HEK293 (cell line): ENCODE measurements around the gene HMCN1.

Experiments
- CTCF ChIA-PET: fragments of 350-600 bp; formaldehyde crosslinking; extraction: SDS; loops from one replicate; lab custom pipeline; 2021; ENCODE audit warnings: antibody characterized with exemption; lab: Yijun Ruan, JAX
- POLR2A ChIA-PET: fragments of 300-600 bp; formaldehyde crosslinking; extraction: SDS; loops from one replicate; lab custom pipeline; 2020; ENCODE audit warnings: antibody characterized with exemption, inconsistent platforms; lab: Yijun Ruan, JAX
- H3K27ac ChIP-seq: fragments of 200-500 bp; sonication (Bioruptor generic); 2 replicates; pipeline ENCODE4 v1.5.1; 2014; ENCODE audit warnings: low read depth, low read length, control low read depth, inconsistent platforms; ENCODE audit errors: extremely low read depth
- H3K36me3 ChIP-seq, 2 experiments: fragments of 200-500 bp in 1 of 2; sonication (Bioruptor generic) in 1 of 2; 1 replicate in 1 of 2; 2 replicates in 1 of 2; pipeline ENCODE4 v1.5.1; 2014 to 2017; ENCODE audit warnings: inconsistent platforms in 2 of 2, low read length in 2 of 2; ENCODE audit not compliant: control insufficient read depth in 2 of 2, insufficient read depth in 1 of 2
- H3K4me1 ChIP-seq: fragments of 200-500 bp; sonication (Bioruptor generic); 2 replicates; pipeline ENCODE4 v1.5.1; 2014; ENCODE audit warnings: mild to moderate bottlenecking, low read length, inconsistent platforms; ENCODE audit not compliant: control insufficient read depth, insufficient read depth
- H3K4me3 ChIP-seq: 2 replicates; pipeline ENCODE4 v1.5.1; 2011; ENCODE audit warnings: low read depth, mild to moderate bottlenecking, control low read depth, low read length, moderate library complexity
- H3K9me3 ChIP-seq: fragments of 200-500 bp; sonication (Bioruptor generic); 2 replicates; pipeline ENCODE4 v1.5.1; 2014; ENCODE audit warnings: low read depth, low read length, inconsistent platforms; ENCODE audit not compliant: control insufficient read depth, insufficient read depth
- ATF2 ChIP-seq: fragments of 450-650 bp; formaldehyde crosslinking; IDR thresholded peaks from 2 replicates; pipeline ENCODE4 v1.5.1; 2016; ENCODE audit warnings: missing biosample characterization, missing genetic modification characterization, low read depth
- BCL6B ChIP-seq: fragments of 450-650 bp; formaldehyde crosslinking; IDR thresholded peaks from 2 replicates; pipeline ENCODE4 v1.5.1; 2017; ENCODE audit warnings: missing biosample characterization, missing genetic modification characterization
- EGR2 ChIP-seq: fragments of 450-650 bp; formaldehyde crosslinking; IDR thresholded peaks from 2 replicates; pipeline ENCODE4 v1.5.1; 2016; ENCODE audit warnings: low read depth, missing biosample characterization, missing genetic modification characterization
- GFI1B ChIP-seq: fragments of 450-650 bp; formaldehyde crosslinking; IDR thresholded peaks from 2 replicates; pipeline ENCODE4 v1.5.1; 2016; ENCODE audit warnings: missing biosample characterization, missing genetic modification characterization
- HOXD13 ChIP-seq: sonication (generic); formaldehyde crosslinking; IDR thresholded peaks from 2 replicates; pipeline ENCODE4 v1.8.0; 2022; ENCODE audit warnings: missing genetic modification reagents, borderline replicate concordance
- KLF10 ChIP-seq: fragments of 450-650 bp; IDR thresholded peaks from 2 replicates; pipeline ENCODE4 v1.5.1; 2018; ENCODE audit warnings: missing biosample characterization, mild to moderate bottlenecking, missing genetic modification characterization
- KLF16 ChIP-seq: fragments of 450-650 bp; formaldehyde crosslinking; IDR thresholded peaks from 2 replicates; pipeline ENCODE4 v1.5.1; 2017; ENCODE audit warnings: missing biosample characterization, missing genetic modification characterization
- MYNN ChIP-seq: fragments of 450-650 bp; formaldehyde crosslinking; IDR thresholded peaks from 2 replicates; pipeline ENCODE4 v1.5.1; 2016; ENCODE audit warnings: missing biosample characterization, missing genetic modification characterization, borderline replicate concordance
- PBX3 ChIP-seq: sonication (generic); formaldehyde crosslinking; IDR thresholded peaks from 2 replicates; pipeline ENCODE4 v1.8.1; 2022; ENCODE audit warnings: mild to moderate bottlenecking, moderate library complexity, missing genetic modification reagents
- TRIM28 ChIP-seq: IDR thresholded peaks from 2 replicates; pipeline ENCODE4 v1.6.1; 2011; ENCODE audit warnings: low read length, control low read depth, borderline replicate concordance
- YY1 ChIP-seq: fragments of 450-650 bp; formaldehyde crosslinking; IDR thresholded peaks from 2 replicates; pipeline ENCODE4 v1.5.1; 2018; ENCODE audit warnings: missing biosample characterization, missing genetic modification characterization
- YY2 ChIP-seq: fragments of 450-650 bp; formaldehyde crosslinking; IDR thresholded peaks from 2 replicates; pipeline ENCODE4 v1.5.1; 2016; ENCODE audit warnings: missing biosample characterization, missing genetic modification characterization
- ZBTB11 ChIP-seq: fragments of 450-650 bp; formaldehyde crosslinking; conservative IDR thresholded peaks from 2 replicates; pipeline ENCODE4 v1.5.1; 2016; ENCODE audit warnings: low read depth, missing biosample characterization, missing genetic modification characterization
- ZBTB20 ChIP-seq: fragments of 450-650 bp; formaldehyde crosslinking; IDR thresholded peaks from 2 replicates; pipeline ENCODE4 v1.5.1; 2016; ENCODE audit warnings: missing biosample characterization, missing genetic modification characterization
- ZFHX2 ChIP-seq: fragments of 450-650 bp; formaldehyde crosslinking; conservative IDR thresholded peaks from 2 replicates; pipeline ENCODE4 v1.5.1; 2016; ENCODE audit warnings: missing biosample characterization, missing genetic modification characterization
- ZNF223 ChIP-seq: fragments of 450-650 bp; formaldehyde crosslinking; IDR thresholded peaks from 2 replicates; pipeline ENCODE4 v1.5.1; 2016; ENCODE audit warnings: missing biosample characterization, missing genetic modification characterization
- ZNF239 ChIP-seq: fragments of 450-650 bp; formaldehyde crosslinking; IDR thresholded peaks from 2 replicates; pipeline ENCODE4 v1.5.1; 2016; ENCODE audit warnings: missing biosample characterization, missing genetic modification characterization
- ZNF341 ChIP-seq: fragments of 450-650 bp; formaldehyde crosslinking; IDR thresholded peaks from 2 replicates; pipeline ENCODE4; 2016; ENCODE audit warnings: low read depth, missing biosample characterization, missing genetic modification characterization
- ZNF501 ChIP-seq: fragments of 450-650 bp; formaldehyde crosslinking; IDR thresholded peaks from 2 replicates; pipeline ENCODE4 v1.5.1; 2016; ENCODE audit warnings: missing biosample characterization, missing genetic modification characterization
- ZNF558 ChIP-seq: fragments of 450-650 bp; formaldehyde crosslinking; IDR thresholded peaks from 2 replicates; pipeline ENCODE4 v1.5.1; 2016; ENCODE audit warnings: missing biosample characterization, missing genetic modification characterization
- ZNF561 ChIP-seq: fragments of 450-650 bp; IDR thresholded peaks from 2 replicates; pipeline ENCODE4 v1.5.1; 2018; ENCODE audit warnings: missing biosample characterization, missing genetic modification characterization, borderline replicate concordance
- ZNF571 ChIP-seq: fragments of 450-650 bp; formaldehyde crosslinking; IDR thresholded peaks from 2 replicates; pipeline ENCODE4 v1.5.0; 2017; ENCODE audit warnings: missing biosample characterization, missing genetic modification characterization
- ZNF585B ChIP-seq: fragments of 450-650 bp; formaldehyde crosslinking; IDR thresholded peaks from 2 replicates; pipeline ENCODE4 v1.5.1; 2016; ENCODE audit warnings: missing biosample characterization, missing genetic modification characterization
- ZNF621 ChIP-seq: fragments of 450-650 bp; formaldehyde crosslinking; IDR thresholded peaks from 2 replicates; pipeline ENCODE4 v1.5.1; 2017; ENCODE audit warnings: missing biosample characterization, missing genetic modification characterization
- ZNF664 ChIP-seq: fragments of 450-650 bp; formaldehyde crosslinking; IDR thresholded peaks from 2 replicates; pipeline ENCODE4 v1.5.1; 2016; ENCODE audit warnings: missing biosample characterization, missing genetic modification characterization
- ZNF701 ChIP-seq: fragments of 450-650 bp; formaldehyde crosslinking; IDR thresholded peaks from 2 replicates; pipeline ENCODE4 v1.5.1; 2016; ENCODE audit warnings: missing biosample characterization, missing genetic modification characterization
- ZNF707 ChIP-seq: fragments of 450-650 bp; formaldehyde crosslinking; IDR thresholded peaks from 2 replicates; pipeline ENCODE4 v1.5.1; 2016; ENCODE audit warnings: missing biosample characterization, missing genetic modification characterization
- ZXDB ChIP-seq: fragments of 450-650 bp; formaldehyde crosslinking; IDR thresholded peaks from 2 replicates; pipeline ENCODE4 v1.5.1; 2016; ENCODE audit warnings: missing biosample characterization, missing genetic modification characterization

The HMCN1 gene

GRCh38 chr1:186129758-186130157 is 395.6 kb downstream of the HMCN1 start:
- H3K4me3 ChIP-seq: no peak overlapping the region
- no peaks in the 10 kb centered on the region for H3K4me1 ChIP-seq
- ChIA-PET POLR2A (no interaction called here), CTCF (interaction anchor here (1.4 kb wide), 1 partner anchor 12 kb away, joined by 5 read pairs; no protein-coding TSS in a partner anchor)
- no peak overlapping the region for H3K27ac ChIP-seq
- TF ChIP-seq ZNF571 (tag by site-specific recombination): no peak
- no peak for TF ChIP-seq ZNF239
- no peak for TF ChIP-seq EGR2 (tag by site-specific recombination)
- TF ChIP-seq ZNF558 (tag by site-specific recombination): no peak
- no peak for TF ChIP-seq TRIM28
- no peak for TF ChIP-seq ZNF501 (tag by site-specific recombination)
- TF ChIP-seq YY2 (tag by site-specific recombination): no peak
- no peak for TF ChIP-seq ZBTB20 (tag by site-specific recombination)
- no peak for TF ChIP-seq MYNN (tag by site-specific recombination)
- TF ChIP-seq ZNF223 (tag by site-specific recombination): no peak
- no peak for TF ChIP-seq GFI1B (tag by site-specific recombination)
- no peak for TF ChIP-seq ZXDB
- TF ChIP-seq ZNF664 (tag by site-specific recombination): no peak
- no peak for TF ChIP-seq PBX3 (CRISPR knock-in tag)
- TF ChIP-seq ATF2 (tag by site-specific recombination): no peak
- TF ChIP-seq ZFHX2 (tag by site-specific recombination): no peak
- TF ChIP-seq ZNF341: no peak
- no peak for TF ChIP-seq ZNF621 (tag by site-specific recombination)
- TF ChIP-seq HOXD13 (CRISPR knock-in tag): no peak
- no peaks in the 10 kb centered on the region for H3K36me3 ChIP-seq
- H3K9me3 ChIP-seq: no peaks in the 10 kb centered on the region

GRCh38 chr1:186139115-186139514 is 404.9 kb downstream of the HMCN1 start:
- Histone ChIP-seq H3K36me3 (no peaks in the 10 kb centered on the region), H3K4me1 (no peaks in the 10 kb centered on the region), H3K9me3 (no peaks in the 10 kb centered on the region), H3K27ac (no peak overlapping the region)
- POLR2A ChIA-PET: no interaction called here
- TF ChIP-seq KLF10 (tag by site-specific recombination) (no peak), KLF16 (tag by site-specific recombination) (no peak), ZNF701 (tag by site-specific recombination) (no peak), ZNF561 (tag by site-specific recombination) (no peak)
- TF ChIP-seq, all 188 proteins: peak for 0
- CTCF ChIA-PET: interaction anchor here (0.6 kb wide), 1 partner anchor 630 kb away, joined by 5 read pairs; no protein-coding TSS in a partner anchor
- H3K4me3 ChIP-seq: no peak overlapping the region

- H3K9me3 ChIP-seq: no peaks in the 10 kb centered on the region
- no peaks in the 10 kb centered on the region for H3K4me1 ChIP-seq
- H3K36me3 ChIP-seq: no peaks in the 10 kb centered on the region
- no peak overlapping the region for H3K4me3 ChIP-seq
- H3K27ac ChIP-seq: no peak overlapping the region
- ChIA-PET CTCF (interaction anchor here (0.6 kb wide), 1 partner anchor 631 kb away, joined by 5 read pairs; no protein-coding TSS in a partner anchor), POLR2A (interaction anchor here (0.6 kb wide), 1 partner anchor 180 kb away, joined by 3 read pairs; no protein-coding TSS in a partner anchor)
- TF ChIP-seq ZNF621 (tag by site-specific recombination) (no peak), ZNF585B (no peak), ZBTB11 (tag by site-specific recombination) (no peak), ZNF558 (tag by site-specific recombination) (no peak), YY1 (no peak), ZNF707 (no peak), BCL6B (tag by site-specific recombination) (no peak)
These were observed 405.5 kb downstream of the HMCN1 start for GRCh38 chr1:186139701-186140100.
